Activated CD4-positive, alpha-beta T cell treated with anti-CD3 and anti-CD28 coated beads, Interleukin-2, amount 50 U/mL, for 48 hours (primary cell): ENCODE results near the gene MYO19.

Experiments used
- DNase-seq, 2 experiments: peaks; one replicate each; pipeline ENCODE4 v3.0.0-alpha.2; 2020

The MYO19 gene, protein sequence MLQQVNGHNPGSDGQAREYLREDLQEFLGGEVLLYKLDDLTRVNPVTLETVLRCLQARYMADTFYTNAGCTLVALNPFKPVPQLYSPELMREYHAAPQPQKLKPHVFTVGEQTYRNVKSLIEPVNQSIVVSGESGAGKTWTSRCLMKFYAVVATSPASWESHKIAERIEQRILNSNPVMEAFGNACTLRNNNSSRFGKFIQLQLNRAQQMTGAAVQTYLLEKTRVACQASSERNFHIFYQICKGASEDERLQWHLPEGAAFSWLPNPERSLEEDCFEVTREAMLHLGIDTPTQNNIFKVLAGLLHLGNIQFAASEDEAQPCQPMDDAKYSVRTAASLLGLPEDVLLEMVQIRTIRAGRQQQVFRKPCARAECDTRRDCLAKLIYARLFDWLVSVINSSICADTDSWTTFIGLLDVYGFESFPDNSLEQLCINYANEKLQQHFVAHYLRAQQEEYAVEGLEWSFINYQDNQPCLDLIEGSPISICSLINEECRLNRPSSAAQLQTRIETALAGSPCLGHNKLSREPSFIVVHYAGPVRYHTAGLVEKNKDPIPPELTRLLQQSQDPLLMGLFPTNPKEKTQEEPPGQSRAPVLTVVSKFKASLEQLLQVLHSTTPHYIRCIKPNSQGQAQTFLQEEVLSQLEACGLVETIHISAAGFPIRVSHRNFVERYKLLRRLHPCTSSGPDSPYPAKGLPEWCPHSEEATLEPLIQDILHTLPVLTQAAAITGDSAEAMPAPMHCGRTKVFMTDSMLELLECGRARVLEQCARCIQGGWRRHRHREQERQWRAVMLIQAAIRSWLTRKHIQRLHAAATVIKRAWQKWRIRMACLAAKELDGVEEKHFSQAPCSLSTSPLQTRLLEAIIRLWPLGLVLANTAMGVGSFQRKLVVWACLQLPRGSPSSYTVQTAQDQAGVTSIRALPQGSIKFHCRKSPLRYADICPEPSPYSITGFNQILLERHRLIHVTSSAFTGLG

DNA sequence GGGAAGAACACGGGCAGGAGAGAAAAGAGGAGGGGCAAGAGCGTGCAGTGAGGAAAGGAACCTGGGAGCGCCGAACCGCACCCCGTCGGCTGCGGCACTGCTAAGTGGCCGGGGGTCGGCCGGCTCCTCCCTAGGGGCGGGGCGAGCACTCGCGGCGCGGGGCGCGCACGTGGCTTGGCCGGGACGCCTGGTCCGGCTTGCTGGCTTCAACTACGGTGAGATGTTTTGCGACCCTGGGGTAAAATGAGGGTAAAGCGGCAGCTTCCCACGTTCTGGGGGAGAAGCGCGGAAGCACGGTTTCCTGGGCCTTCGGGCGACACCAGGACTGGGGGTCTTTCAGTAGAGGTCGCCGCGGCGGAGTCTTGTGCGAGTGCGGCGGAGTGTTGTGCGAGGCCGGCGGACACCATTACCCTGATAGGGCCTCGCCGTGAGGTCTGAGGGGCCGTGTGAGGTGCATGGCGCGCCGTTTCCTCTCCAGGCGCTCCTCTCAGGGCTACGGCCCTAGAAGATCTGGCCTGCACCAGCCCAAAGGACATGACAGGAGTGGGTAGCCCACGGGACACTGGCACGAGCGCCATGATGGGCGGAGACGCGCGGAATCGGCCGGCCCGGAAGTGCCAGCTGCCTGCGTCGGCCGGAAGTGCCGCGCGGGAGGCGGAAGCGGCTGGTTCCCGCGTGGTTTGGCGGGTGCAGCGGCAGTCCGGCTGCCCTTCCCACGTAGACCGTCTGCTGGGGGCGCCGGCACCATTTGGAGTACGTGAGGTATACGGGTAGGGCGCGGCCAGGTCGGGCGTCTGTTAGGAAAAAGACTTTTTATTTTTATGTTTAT, at the start of gene MYO19, which contains the start of gene PIGW:
MYO19 (minus strand) TSS at position 29 of the 829 bp plus-strand sequence. CDS start 2,330 bp downstream, outside the sequence.
PIGW (plus strand) TSS at position 148 of the 829 bp plus-strand sequence. CDS start 2,115 bp downstream, outside the sequence.
- DNase-seq, result peak; percentile 87 to 89

DNA sequence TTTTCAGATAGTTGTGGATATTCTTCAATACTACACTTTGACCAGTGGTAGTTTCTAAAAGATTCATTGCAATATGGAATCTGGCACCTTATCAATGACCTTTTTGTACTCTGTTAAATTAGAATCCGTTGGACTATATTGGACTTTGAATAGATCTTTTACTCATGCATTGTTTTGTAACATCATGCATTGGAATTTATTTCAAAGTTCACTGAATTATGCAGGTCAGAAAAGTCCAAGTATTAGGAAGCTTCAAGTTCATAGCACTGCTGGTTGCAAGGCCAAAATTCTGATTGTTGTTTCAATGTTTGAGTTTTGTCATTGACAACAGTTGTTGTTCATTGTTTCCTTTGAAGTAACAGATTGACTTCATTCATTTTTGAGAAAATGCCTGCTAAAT, 49.1 kb upstream of the MYO19 start:
- no peak for DNase-seq

DNA sequence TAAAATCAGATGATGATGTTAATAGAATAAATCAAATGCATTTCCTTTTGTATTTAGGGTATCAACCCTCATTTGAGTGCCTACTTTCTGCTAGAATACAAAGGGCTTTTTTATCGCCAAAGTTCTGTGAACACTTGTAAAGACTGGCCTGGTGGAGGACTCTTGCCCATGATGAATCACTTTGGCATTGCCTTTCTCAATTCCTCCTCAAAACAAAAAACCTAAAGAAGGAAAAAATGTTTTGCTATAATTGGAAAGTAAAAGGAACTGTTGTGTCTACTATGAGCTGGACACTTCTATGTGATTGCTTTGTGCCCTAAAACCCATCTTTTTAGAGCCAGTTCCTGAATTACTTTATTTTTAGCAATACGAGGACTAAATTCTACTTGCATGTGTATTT, 44.0 kb upstream of the MYO19 start:
- no peak for DNase-seq

DNA sequence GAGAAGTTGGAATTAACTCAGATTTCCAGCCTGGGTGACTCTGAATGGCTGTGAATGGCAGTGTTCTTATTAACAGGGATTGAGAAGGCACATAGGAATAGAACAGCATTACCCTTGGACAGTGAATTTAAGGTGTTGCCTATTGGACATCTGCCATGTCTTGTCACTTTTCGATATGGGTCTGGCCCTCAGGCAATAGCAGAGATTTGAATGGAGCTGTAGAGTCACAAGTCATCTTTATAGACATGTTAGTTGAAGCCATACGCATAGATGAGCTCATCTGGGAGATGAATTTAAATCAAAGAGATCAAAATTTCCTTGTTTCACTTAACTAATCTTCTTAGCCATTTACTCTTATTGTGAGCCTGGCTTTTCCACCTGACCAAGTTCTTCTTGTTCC, 42.1 kb upstream of the MYO19 start:
- DNase-seq, result no peak

DNA sequence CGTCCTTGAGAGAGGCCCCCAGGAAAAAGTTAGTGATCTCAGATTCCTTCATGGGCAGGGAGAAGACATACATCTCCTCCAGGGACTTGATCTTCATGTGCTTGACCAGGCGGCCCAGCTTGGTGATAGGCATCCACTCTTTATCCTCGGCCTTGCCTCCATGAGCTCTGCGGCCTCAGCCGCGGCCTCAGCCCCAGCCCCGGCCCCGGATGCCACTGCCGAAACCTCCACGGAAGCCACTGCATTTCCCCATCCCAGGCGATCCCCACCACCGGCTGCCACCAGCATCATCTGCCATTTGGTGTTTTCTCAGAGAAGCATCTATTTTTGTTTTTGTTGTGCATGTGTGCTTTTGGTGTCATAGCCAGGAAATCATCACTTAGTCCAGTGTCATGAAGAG, 40.4 kb upstream of the MYO19 start:
- DNase-seq, result no peak

DNA sequence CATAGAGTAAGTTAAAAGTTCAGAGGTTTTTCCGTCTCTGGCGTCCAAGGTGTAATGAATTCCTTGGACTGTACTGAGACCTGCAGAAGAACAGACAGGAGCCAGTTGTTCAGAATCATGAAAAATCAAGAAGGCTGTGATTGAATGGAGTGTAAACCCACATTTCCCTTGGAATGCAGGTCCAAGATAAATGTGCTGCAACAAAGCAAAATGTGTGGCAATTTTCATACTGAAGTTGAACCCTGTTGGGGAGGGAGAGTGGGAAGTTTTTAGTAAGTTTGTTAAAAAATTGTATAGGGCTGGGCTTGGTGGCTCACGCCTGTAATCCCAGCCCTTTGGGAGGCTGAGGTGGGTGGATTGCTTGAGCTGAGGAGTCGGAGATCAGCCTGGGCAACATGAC, 31.4 kb upstream of the MYO19 start:
- DNase-seq, result no peak

DNA sequence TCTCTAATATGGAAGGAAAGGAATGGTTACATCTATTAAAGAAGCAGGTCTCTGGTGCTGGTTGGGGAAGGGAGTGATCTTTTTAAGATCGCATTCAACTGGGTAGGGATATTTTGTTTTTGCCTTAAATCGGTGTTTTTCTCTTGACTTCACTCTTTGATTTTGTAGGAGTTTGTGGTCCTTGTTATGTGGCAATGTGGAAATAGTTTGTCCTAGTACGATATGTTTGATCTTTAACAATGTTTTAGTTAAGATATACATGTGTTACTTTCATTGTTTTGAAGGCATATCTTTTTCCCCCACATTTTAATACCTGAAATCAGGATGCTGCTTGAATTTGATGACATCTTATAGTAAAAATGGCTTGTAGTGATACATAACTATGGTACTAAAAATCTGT, 18.8 kb upstream of the MYO19 start:
- no peak for DNase-seq

DNA sequence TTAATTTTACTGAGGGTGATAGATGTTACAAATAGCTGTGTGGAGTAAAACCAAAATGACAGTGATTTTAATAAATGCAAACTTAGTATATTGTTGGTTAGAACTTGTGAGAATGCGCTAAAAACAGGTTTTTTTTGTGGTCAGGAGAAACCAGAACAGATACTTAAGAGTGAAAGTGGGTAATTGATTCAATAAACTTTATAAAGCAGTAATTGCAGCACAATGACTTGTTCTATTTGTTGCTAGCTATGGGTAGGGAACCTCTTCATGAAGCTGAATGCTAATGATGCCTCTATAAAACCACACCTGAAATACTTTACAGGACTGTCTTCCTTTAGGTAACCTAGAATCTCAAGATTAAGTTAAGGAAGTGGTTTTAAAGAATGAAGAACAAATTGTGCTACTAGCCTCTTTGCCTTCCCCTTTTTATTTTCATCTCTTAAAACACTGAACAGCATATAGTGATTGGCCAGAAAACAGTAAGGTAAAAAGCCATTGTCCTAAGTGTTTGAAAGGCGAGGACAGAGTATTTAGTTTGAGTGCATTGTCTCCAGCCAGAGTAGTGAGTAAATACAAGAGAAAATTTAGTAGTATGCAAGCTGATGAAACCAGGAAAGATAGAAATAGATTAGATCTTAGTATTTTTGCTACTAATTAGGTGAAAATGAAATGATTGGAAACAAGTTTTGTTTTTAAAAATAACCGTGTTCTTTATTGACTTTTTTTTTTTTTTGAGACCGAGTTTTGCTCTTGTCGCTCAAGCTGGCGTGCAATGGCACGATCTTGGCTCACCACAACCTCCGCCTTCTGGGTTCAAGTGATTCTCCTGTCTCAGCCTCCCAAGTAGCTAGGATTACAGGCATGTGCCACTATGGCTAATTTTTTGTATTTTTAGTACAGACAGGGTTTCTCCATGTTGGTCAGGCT, 16.1 kb upstream of the MYO19 start:
- no peak for DNase-seq

DNA sequence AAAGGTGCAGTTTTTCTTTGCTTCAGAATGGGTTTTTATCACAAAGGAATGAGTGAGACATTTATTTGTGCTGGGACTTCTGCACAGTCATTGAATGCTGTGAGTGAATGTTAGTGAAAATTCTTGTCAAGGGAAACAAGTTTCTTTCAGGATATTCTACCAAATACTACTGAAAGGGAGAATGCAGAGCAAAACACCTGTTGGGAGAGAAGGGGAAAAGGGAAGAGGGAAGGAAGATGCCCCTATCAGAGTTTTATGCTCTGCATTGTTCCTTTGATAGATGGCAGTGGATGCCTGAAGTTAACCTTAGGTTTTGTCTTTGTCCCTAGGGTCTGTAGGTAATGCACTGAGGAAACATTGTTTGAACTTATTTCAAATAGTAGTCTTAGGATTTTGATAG, 13.1 kb upstream of the MYO19 start:
- DNase-seq, result no peak

DNA sequence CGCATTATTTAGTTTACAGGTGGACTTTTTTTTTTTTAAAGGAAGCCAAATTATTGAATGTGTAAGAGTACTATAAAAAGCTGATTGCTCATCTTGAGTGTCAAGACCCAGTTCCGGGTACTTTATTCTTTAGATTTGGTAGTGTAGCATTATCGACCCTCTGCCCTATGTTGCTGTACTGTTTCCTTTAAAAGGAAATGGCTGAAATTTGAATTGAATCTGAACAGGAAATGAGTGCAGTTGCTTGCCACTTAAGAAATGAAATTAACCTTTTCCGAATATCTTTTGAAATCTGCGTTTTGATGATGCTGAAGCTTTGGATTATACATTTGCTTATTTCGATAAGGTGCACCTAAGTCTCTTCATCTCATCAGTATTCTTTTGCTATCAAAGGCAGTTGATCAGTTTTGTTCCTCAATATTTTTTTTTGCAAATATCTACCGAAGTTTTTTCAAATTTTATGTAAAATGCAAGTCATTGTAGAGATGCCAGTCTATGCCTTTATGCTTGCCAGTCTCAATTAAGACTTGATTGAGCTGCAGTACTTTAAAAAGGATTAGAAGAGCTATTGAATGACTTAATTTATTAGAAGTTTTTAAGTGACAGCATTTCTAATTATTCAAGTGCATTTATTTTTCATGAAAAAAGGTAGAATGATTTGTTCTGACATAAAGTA, 11.9 kb upstream of the MYO19 start:
- no peak for DNase-seq

DNA sequence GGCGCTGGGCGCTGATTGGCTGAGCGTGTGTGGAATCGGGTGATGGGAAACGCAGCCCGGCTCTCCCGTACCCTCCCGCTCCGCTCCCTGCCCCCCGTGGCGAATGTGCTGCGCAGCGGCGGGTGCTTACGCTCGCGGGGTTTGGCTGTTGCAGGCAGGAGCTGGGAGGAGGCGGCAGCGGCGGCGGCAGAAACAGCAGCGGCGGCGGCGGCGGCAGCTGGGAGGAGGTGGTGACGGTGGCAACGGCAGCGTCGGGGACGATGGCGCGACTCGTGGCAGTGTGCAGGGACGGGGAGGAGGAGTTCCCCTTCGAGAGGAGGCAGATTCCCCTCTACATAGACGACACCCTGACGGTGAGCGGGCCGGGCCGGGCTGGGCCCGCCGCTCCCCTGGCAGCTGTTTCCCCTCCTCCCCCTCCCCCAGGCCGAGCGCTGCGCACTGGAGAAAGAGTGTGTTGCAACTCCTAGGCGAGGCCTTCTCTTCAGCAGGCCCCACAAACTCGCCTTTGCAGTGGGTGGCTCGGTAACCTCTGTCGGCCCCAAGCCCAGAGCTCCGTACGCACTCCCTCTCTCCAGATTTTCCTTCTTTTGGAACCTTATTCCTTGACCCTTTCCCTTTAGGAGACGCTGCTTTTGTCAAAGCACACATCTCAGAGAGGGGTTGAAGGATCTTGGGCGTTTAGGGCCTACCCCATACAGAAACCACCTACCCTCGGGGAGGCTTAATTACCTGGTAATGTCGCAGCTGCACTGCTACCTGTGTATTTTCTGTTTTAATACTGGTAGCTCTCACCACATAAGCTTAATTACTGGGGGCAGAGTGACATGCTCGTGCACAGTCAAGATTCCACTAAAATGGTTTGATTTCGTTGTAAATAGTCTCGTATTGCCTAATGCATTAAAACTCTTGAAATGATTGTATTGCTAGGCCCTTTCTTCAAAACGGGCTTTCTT, 11.1 kb upstream of the MYO19 start:
- DNase-seq, result peak; percentile 94 to 96

DNA sequence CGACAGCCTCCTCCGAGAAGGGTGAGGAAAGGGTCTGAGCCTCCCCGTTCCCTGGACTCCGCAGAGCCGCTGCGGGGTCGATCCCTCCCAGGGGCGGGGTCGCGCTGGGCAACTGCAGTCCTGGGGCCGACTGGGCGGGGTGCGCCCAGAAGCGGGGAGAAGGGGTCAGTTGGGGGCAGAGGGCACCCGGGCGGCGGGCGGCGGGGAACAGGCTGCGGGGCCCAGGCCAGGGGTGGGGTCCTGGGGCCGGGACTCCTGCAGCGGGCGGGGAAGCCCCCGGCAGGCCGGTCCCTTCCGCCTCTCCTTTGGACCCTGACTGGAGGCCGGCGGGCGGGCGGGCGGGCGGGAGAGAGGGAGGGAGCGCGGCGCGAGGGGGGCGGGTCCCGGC, 10.4 kb upstream of the MYO19 start:
- DNase-seq, result no peak

DNA sequence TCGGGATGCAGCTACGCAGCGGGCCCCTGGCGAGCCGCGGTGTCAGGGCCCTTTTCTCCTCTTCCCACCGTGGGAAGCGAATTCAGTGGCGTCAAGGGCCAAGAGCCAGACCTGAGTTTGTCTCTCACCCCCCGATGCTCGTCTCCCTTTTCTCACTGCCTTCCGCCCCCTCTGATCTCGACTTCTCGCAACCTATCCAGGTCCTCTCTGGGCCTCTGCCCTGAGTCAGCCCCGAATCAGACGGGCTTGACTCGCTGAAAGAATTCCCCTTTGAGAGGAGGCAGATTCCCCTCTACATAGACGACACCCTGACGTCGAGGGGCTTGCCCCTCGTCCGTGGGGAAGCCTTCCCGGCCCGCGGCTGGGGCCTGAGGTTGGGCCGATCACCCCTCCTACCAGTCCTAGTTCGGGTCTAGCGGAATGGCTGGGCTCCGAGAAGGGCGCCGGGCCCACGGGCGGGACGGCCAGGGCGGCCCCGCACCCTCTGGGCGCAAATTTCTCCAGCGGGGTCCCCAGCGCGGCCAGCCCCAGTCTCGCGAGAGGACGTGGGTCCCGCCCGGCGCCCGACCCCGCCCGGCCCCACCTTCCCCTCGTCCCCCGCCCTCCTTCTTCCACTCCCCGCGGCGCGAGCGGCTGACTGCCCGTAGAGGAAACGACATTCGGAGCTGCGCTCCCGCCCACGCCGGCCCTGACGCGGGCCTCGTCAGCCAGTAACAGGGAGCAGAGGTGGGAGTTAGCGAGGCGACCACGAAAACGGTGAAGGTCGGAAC, 9.8 kb upstream of the MYO19 start, which contains the start of gene GGNBP2:
GGNBP2 (plus strand) TSS at position 613 of the 770 bp plus-strand sequence. CDS start 806 bp downstream, outside the sequence.
- peak; percentile 93 to 95 for DNase-seq

DNA sequence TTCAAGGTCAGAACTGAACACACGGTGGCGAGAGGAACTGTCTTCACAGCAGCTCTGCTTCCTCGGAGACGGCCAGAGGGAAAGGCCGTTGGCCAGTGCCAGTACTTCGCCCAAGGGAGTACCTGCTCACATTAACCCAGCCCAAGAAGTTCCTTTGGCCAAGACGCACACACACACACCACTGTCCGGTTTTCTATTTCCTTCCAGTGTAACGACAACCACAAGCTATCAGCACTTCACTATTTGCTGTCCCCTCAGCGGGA, 9.3 kb upstream of the MYO19 start:
- DNase-seq, result peak in 1 of 2 experiments; percentile 29

DNA sequence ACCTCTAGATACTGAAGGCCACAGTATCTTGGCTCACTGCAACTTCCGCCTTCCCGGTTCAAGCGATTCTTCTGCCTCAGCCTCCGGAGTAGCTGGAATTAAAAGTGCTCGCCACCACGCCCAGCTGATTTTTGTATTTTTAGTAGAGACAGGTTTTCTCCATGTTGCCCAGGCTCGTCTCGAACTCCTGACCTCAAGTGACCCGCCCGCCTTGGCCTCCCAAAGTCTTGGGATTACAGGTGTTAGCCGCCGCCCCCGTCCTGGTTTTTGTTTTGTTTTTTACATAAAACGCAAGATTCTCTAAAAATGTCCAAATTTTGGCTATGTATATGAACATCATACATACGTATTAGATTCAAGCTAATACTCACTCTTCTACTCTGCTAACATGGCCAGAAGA, 8.1 kb upstream of the MYO19 start:
- DNase-seq, result no peak

DNA sequence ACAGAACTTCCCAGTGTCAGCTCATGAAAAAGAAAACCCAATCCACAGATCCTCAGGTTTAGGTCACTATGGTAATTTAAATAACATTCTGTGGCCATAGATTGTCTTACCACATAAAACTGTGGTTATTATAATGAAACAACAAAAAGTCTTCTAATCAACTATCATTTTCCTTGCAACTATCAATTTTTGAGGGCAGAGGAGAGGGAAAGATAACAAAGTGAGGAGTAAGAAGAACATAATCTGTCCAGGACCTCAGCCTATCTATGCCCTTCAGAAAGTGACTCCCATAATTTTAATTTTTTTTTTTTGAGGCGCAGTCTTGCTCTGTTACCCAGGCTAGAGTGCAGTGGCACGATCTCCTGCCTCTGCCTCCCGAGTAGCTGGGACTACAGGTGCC, 6.0 kb upstream of the MYO19 start:
- DNase-seq, result no peak

DNA sequence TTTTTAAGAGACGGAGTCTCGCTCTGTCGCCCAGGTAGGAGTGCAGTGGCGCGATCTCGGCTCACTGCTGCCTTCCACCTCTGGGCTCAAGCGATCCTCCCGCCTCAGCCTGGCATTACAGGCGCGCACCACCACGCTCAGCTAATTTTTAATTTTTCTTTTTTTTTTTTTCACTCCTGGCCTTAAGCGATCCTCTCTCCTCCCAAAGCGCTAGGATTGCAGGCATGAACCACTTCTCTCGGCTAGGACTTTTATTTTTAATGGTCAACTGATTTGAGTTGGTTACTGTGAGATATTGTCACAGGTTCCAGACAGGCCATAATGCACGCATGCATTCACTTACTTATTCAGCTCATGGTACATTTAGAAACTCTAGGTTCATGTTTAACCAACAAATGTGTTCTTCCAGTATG, 1.0 kb upstream of the MYO19 start:
- no peak for DNase-seq

DNA sequence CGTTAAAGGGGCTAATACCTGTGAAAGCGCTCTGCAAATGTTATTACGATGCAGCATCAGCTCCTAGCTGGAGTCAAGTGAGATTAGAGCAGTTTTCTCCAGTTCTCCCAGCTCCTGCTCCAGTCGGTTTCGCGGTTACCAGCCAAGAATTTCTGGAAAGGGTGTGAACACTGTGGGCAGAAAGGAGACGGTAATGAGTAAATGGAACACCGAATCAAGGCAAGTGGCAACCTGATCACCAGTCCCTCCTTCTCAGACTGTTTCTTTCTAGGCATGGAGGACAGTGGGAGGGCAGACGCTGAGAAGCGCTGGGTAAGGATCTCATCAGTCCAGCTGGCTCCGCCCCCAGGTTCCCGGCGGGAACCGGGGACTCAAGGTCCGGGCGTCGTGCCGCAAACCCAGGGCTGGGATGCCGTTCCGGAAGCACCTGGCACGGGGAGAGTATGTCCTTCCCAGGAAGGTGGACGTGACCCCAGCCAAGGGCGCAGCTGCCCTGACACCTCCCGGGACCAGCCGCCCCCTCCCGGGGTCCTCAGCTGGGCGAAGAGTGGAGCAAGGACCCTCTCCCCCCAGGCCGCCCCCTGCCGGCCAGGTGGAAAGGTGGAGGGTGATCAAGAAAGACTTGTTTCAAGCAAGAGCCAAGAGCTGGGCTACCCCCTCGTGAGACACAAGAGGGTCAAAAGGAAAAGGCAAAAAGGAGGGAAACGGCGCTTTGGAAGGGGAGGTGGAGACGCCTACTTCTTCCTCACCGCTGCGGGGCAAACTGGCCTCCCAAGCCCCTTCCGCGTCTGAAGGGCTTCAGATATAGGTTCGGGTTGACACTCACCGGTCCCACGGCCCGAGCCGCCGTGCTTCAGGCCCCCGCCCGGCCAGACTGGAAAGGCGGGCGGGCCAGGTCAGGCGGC, 481 bp downstream of the MYO19 start:
- peak; percentile 60 to 72 for DNase-seq
